HG03108 (cell line): Measurements from ENCODE around the gene NELFA.

Experiments
- ATAC-seq: cut with Tn5 transposase; IDR thresholded peaks from one replicate; pipeline ENCODE4 v1.9.1; 2021; ENCODE audit warnings: moderate library complexity; ENCODE audit not compliant: unreplicated experiment

NELFA gene

DNA sequence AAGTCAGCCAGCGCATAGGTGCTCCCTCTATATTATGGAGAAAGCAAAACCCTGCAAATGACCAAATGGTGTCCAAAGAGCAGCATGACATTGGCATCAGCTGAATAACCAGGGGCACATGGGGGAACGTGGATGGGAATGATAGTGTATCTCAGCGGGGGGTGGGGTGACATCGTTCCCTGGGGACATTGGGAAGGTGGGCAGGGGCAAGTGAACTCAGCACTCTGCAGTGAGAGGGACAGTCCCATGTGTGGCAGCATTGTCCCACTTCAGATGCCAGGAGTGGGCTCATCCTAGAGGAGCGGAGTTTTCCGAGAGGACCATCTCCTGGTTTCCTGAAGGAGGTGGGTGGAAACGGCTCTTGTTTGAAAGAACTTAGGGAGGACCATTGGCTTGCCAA, 64.8 kb downstream of the NELFA start:
- ATAC-seq, result no peak

DNA sequence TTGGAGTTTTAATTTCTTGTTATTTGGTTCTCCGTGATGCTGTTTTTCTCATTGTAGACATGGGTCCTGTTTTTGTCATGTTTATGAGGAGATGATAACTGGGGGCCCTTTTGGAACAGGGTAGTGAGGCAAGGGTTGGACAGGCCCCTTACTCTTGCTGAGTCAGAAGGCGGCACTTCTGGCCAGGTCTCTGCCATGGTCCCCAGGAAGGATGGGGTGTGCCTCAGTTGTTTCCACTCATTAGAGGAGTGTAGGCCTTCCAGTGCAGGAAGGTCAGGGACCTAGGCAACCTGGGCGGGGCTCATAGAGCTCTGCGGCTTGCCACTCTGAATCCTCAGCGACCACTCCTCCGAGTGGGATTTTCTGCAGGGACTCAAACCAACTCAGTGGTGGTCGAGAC, 68.2 kb downstream of the NELFA start:
- ATAC-seq, result no peak

DNA sequence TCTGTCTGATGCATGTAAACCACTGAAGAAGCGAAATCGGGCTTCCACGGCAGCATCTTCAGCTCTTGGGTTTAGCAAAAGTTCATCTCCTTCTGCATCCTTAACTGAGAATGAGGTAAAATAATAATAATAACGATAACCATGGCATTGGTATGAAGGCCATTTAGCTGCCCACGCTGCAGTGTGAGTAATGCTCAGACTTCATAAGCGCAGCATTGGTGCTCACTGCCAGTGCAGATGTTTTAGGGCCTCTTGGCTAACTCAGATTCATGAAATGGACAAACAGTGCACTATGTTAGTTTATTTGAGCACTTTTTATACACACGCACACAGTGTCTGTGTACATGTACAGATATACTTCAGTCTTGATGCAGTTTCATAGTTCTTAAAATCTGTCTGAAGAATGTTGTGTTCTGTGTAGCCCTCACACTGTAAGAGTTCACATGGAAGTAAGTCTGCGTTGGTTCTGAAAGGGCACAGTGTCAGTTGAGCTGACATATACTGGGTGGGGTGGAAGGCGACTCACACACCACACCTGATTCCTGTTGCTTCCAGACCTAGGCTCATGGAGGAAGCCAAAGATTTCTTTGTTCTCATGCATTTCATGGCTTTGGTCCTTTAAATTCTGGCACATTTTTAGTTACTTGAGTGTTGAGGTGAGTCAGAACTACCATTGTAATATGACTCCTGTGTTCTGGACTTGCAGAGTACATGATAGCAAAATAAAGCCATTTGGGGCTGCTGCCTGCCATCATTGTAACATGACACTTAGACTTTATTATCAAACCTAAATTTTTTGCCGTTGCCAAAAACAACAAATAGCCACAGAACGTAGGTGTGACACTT, 68.9 kb downstream of the NELFA start:
- ATAC-seq, result no peak

DNA sequence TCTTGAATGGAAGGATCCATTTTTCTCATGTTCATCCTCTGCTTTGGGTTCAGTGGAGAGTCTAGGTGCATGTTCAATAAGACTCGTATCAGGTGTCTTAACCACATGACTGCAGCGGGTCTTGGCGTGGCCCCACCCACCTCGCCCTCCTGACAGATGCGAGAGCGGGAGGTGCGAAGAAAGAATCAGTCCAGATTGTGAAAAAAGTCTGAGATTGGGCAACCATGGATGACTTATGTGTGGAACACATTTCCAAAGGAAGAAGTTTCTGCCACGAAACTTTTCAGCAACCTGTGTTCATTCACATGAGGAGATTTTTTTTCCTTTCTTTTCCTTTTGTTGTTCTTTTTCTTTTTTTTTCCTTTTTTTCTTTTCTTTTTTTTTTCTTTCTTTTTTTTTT, 70.7 kb downstream of the NELFA start:
- ATAC-seq, result no peak

DNA sequence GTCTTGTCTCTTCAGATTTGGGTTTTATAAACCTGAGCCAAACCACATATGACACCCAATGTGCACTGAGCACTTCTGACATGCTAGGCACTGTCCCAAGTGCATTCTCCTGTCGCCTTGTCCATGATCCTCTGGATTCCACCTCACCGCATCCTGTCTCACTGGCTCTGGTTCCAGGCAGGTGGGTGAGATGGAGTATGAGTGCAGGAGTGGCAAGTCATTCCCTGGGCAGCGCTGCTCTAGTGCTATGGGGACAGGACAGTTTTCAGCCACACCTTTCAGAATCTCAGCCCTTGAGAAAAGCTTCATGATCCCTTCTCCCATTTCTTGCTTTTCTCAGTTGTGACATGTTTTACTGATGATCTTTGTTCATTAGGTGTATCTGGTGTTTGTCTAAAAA, 71.2 kb downstream of the NELFA start:
- ATAC-seq, result no peak

DNA sequence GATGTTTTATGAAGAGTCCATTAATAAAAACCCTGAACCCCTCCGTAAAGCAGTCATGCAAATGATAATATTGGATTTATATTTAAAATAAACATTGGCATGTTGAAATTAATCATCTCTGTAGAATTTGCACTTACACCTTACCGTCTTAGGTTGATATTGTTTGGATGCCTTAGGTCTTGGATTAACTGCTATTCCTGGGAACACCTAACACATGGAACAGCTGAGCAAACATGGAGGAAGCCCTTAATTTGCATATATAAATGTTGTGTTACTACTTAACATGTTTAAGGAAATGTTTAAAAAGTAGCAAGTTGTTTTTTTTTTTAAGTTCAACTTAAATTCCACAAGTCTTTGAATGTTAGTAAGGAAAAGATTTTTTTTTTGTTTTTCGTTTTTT, 75.1 kb downstream of the NELFA start:
- ATAC-seq, result no peak

DNA sequence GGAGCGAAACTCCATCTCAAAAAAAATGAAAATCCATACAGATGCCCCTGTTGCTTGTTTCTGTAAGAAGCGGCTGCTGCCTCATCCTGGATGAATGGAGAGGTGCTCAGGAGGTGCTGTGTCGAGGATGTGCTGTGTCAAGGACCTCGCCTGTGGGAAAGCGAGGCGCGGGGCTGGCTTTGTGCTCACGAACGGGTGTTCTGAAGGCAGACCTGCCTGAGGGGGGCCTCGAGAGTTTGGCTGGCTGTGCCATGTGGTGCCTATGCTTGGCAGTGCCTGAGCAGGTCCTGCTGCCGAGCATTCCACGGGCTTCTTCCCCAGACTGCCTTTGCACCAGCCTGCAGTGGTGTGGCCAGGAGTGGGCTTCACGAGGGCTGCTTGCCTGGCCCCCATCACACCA, 76.0 kb downstream of the NELFA start:
- ATAC-seq, result no peak
